Measurements from ENCODE around the gene ANKRD16. TPM values are rescaled to one million over a fixed set of nuclear protein-coding genes. Genes with fewer than 3 reads are reported as not detected.

The ANKRD16 gene
- total and polyA plus RNA-seq, 2 of the 13 experiments (the other 11 are each of a cell fraction or from before 2014, with no cell fraction given): 8.0 to 11.4 TPM

- H3K79me2 ChIP-seq (ENCODE audit: insufficient read depth, low read length): no peaks in the 10 kb centered on the region
- H3K27me3 ChIP-seq (ENCODE audit: control insufficient read depth in 1 of 2, insufficient read depth in 2 of 2, low read length in 2 of 2): peaks cover 0 to 1% of the 10 kb centered on the region in 2 experiments; a peak in 1 of 5 replicates
- peaks cover 57% of the 10 kb centered on the region for H3K4me1 ChIP-seq (ENCODE audit: insufficient read depth, low read length)
- ChIA-PET CTCF (ENCODE audit: low intra/inter-chr PET ratio, low total read pairs) (no interaction called here), POLR2A (interaction anchor here (0.9 to 2.7 kb wide), 8 partner anchors 9 to 49 kb away, joined by 3 to 23 read pairs (median 4); partner anchors contain the start of genes ANKRD16, FBH1 and GDI2)
- no peaks in the 10 kb centered on the region for H4K20me1 ChIP-seq (ENCODE audit: insufficient read depth, low read length)
- peak overlapping the region; percentile 41 for H3K27ac ChIP-seq (ENCODE audit: extremely low read length, insufficient read depth, low read length)
- peak overlapping the region; percentile 53 for H3K9ac ChIP-seq (ENCODE audit: insufficient read depth, low read depth, low read length)
- no TSS peak for BruUV-seq (replicated peaks)
- intact Hi-C loops (cut with micrococcal nuclease; ENCODE audit: unreplicated experiment) (no loop called here), in situ Hi-C loops (cut with HindIII; ENCODE audit: extremely low pct_ligation_motif_present, low pct_unique_long_range_greater_than_20kb) (no loop called here)
- peak overlapping the region; percentile 91 for H3K4me2 ChIP-seq (ENCODE audit: low read depth, low read length)
- peak overlapping the region; percentile 39 for H2AFZ ChIP-seq (ENCODE audit: low read length)
- peak overlapping the region; percentile 22 to 67 (median 42) for H3K4me3 ChIP-seq (replicated peaks in 1 of 3; ENCODE audit: insufficient read depth in 1 of 3, low read depth in 2 of 3, low read length in 3 of 3)
- peak; percentile 95 for ATAC-seq
- DNase-seq (ENCODE audit: low spot score): peak; percentile 73
- H3K36me3 ChIP-seq (replicated peaks in 1 of 2; ENCODE audit: control insufficient read depth in 1 of 2, insufficient read depth in 2 of 2, low read length in 2 of 2): no peaks in the 10 kb centered on the region
- H3K9me3 ChIP-seq (ENCODE audit: low read length): no peaks in the 10 kb centered on the region
- 7% methylated on average over 18 of the region's 40 CpGs for WGBS (ENCODE audit: low lambda C conversion rate)
- peak; percentile 8 for FAIRE-seq
- TF ChIP-seq ZNF558 (CRISPR knock-in tag; IDR thresholded peaks at IDR 0.05; ENCODE audit: borderline replicate concordance) (peak; percentile 24; the same call in 1 of the 2 replicates), NR1H2 (CRISPR knock-in tag; IDR thresholded peaks at IDR 0.05; ENCODE audit: borderline replicate concordance, low read depth) (peak; percentile 47; the same call in 1 of the 2 replicates), ZNF589 (CRISPR knock-in tag; conservative IDR thresholded peaks at IDR 0.05) (0 out of 2 replicates have a peak, but pooled peaks have one; percentile 37), ZNF296 (CRISPR knock-in tag; conservative IDR thresholded peaks at IDR 0.05) (no peak; the same call in 1 of the 2 replicates), ZNF44 (CRISPR knock-in tag; IDR thresholded peaks at IDR 0.05) (0 out of 2 replicates have a peak, but pooled peaks have one; percentile 86), POLR2A (IDR thresholded peaks at IDR 0.05; ENCODE audit: insufficient read depth in 1 of 2, low read depth in 2 of 2, low read length in 2 of 2) (peak; percentile 63 to 74), ZNF331 (CRISPR knock-in tag; IDR thresholded peaks at IDR 0.05) (peak; percentile 53; the same call in 1 of the 2 replicates), ZNF883 (CRISPR knock-in tag; IDR thresholded peaks at IDR 0.05; ENCODE audit: not compliant biosample characterization) (peak; percentile 62)
- TF ChIP-seq, protein P1, sequence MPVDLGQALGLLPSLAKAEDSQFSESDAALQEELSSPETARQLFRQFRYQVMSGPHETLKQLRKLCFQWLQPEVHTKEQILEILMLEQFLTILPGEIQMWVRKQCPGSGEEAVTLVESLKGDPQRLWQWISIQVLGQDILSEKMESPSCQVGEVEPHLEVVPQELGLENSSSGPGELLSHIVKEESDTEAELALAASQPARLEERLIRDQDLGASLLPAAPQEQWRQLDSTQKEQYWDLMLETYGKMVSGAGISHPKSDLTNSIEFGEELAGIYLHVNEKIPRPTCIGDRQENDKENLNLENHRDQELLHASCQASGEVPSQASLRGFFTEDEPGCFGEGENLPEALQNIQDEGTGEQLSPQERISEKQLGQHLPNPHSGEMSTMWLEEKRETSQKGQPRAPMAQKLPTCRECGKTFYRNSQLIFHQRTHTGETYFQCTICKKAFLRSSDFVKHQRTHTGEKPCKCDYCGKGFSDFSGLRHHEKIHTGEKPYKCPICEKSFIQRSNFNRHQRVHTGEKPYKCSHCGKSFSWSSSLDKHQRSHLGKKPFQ (CRISPR knock-in tag; IDR thresholded peaks at IDR 0.05; ENCODE audit: insufficient replicate concordance): no peak
- TF ChIP-seq, protein P2, sequence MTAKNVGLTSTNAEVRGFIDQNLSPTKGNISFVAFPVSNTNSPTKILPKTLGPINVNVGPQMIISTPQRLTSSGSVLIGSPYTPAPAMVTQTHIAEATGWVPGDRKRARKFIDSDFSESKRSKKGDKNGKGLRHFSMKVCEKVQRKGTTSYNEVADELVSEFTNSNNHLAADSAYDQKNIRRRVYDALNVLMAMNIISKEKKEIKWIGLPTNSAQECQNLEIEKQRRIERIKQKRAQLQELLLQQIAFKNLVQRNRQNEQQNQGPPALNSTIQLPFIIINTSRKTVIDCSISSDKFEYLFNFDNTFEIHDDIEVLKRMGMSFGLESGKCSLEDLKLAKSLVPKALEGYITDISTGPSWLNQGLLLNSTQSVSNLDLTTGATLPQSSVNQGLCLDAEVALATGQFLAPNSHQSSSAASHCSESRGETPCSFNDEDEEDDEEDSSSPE (CRISPR knock-in tag; IDR thresholded peaks at IDR 0.05): peak; percentile 37; the same call in 1 of the 2 replicates
- TF ChIP-seq, protein P3, sequence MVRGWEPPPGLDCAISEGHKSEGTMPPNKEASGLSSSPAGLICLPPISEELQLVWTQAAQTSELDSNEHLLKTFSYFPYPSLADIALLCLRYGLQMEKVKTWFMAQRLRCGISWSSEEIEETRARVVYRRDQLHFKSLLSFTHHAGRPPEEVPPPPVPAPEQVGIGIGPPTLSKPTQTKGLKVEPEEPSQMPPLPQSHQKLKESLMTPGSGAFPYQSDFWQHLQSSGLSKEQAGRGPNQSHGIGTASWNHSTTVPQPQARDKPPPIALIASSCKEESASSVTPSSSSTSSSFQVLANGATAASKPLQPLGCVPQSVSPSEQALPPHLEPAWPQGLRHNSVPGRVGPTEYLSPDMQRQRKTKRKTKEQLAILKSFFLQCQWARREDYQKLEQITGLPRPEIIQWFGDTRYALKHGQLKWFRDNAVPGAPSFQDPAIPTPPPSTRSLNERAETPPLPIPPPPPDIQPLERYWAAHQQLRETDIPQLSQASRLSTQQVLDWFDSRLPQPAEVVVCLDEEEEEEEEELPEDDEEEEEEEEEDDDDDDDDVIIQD (CRISPR knock-in tag; IDR thresholded peaks at IDR 0.05; ENCODE audit: low read depth): 0 out of 2 replicates have a peak, but pooled peaks have one; percentile 37
Measured at GRCh38 chr10:5840314-5841307, 49.1 kb downstream of the ANKRD16 start.
